IMR-90 (cell line): Measurements from ENCODE around the gene ZNF780A.

Experiments used
- BHLHE40 ChIP-seq: fragments of 150-350 bp; IDR thresholded peaks from 2 replicates; pipeline ENCODE4 v1.6.1; 2016; ENCODE audit warnings: mild to moderate bottlenecking, low read depth, low read length
- CEBPB ChIP-seq: IDR thresholded peaks from 2 replicates; pipeline ENCODE4 v1.6.1; 2012; ENCODE audit warnings: low read depth, low read length, improper control_type of control experiment
- CHD1 ChIP-seq: IDR thresholded peaks from 2 replicates; pipeline ENCODE4 v1.6.1; 2012; ENCODE audit warnings: low read depth, low read length, improper control_type of control experiment
- CTCF ChIP-seq: conservative IDR thresholded peaks from 2 replicates; pipeline ENCODE4 v1.5.1; 2012; ENCODE audit warnings: mild to moderate bottlenecking, low read depth, low read length, improper control_type of control experiment
- ELK1 ChIP-seq: fragments of 150-350 bp; IDR thresholded peaks from 2 replicates; pipeline ENCODE4 v1.6.1; 2016; ENCODE audit warnings: low read depth, mild to moderate bottlenecking, low read length, moderate library complexity, borderline replicate concordance
- FOS ChIP-seq: fragments of 150-350 bp; IDR thresholded peaks from 2 replicates; pipeline ENCODE4 v1.6.1; 2016; ENCODE audit warnings: low read depth, low read length
- MAFK ChIP-seq: IDR thresholded peaks from 2 replicates; pipeline ENCODE4 v1.6.1; 2012; ENCODE audit warnings: low read depth, low read length, improper control_type of control experiment
- MAZ ChIP-seq: IDR thresholded peaks from 2 replicates; pipeline ENCODE4 v1.6.1; 2012; ENCODE audit warnings: low read depth, mild to moderate bottlenecking, low read length, improper control_type of control experiment, moderate library complexity, borderline replicate concordance
- MXI1 ChIP-seq: IDR thresholded peaks from 2 replicates; pipeline ENCODE4 v1.6.1; 2012; ENCODE audit warnings: low read depth, mild to moderate bottlenecking, low read length, moderate library complexity, borderline replicate concordance
- POLR2A ChIP-seq: IDR thresholded peaks from 2 replicates; pipeline ENCODE4 v1.6.1; 2012; ENCODE audit warnings: mild to moderate bottlenecking, low read depth, low read length
- RAD21 ChIP-seq: IDR thresholded peaks from 2 replicates; pipeline ENCODE4 v1.6.1; 2012; ENCODE audit warnings: low read length, improper control_type of control experiment
- RFX5 ChIP-seq: IDR thresholded peaks from 2 replicates; pipeline ENCODE4 v1.8.0; 2012; ENCODE audit warnings: low read depth, mild to moderate bottlenecking, low read length, moderate library complexity
- SMC3 ChIP-seq: fragments of 150-350 bp; IDR thresholded peaks from 2 replicates; pipeline ENCODE4 v1.6.1; 2016; ENCODE audit warnings: low read depth, mild to moderate bottlenecking, antibody characterized with exemption, low read length, moderate library complexity
- USF2 ChIP-seq: fragments of 150-350 bp; IDR thresholded peaks from 2 replicates; pipeline ENCODE4 v1.6.1; 2017; ENCODE audit warnings: mild to moderate bottlenecking, antibody characterized with exemption, low read length, low read depth

- TF ChIP-seq MAFK (no peak), CTCF (no peak), FOS (no peak), SMC3 (no peak), MAZ (no peak), MXI1 (no peak), USF2 (no peak), RAD21 (no peak), CHD1 (no peak), CEBPB (no peak), BHLHE40 (no peak), POLR2A (no peak), RFX5 (no peak), ELK1 (no peak)
Observed at GRCh38 chr19:40026597-40026970, 64.2 kb downstream of the ZNF780A start.
